Measurements from ENCODE around the gene MB.

Gene MB

DNA sequence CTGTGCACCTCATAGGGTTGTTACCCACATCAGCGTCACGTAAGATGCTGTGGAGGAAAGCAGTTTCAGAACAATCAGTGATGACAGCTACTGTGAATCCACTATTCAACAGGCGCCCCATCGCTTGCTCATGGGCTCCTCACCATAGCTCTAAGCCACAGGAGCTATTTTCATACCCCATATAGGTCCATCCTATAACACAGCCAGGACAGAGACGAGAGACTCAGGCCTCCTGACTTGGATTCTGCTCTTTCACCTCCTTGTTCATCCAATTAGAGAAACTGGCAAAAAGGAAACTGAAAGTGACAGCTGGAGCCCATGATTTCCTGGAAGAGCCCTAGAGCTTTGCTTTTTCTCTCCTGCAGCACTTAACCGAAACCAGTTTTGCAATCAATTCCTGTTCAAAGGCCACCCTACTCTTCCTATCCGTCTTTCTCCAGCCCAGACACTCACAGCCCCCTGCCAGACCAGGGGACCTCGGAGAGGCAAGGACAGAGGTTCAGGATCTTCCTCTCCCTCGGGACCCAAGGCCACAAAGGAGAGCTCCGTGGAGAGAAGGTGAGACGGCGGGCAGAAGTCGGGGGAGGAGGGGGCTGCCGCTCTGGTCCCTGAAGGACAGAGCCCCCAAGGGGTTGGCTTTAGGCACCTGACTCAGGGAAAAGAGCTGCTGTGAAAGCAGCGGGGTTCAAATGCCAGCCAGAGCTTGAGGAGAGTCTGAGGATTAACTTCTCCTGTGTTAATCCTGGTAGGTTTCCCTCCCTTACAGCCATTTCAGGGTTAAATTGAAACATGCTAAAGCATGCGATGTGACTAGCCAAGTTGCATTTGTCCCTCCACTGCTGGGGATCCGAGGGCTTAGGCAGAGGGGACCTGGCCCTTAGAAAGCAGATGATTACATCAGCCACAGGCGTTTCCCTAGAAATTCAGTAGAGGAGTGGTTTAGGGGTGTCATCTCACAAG, 31.2 kb upstream of the MB start, which contains the start of gene APOL6:
Gene APOL6, plus strand, starts transcription at position 381 of the 960 bp plus-strand sequence. CDS start 7,980 bp downstream, outside the sequence.
- peak; percentile 71 for ATAC-seq
- TF ChIP-seq ZFP3 (CRISPR knock-in tag; IDR thresholded peaks at IDR 0.05) (no peak), SNAI2 (CRISPR knock-in tag; IDR thresholded peaks at IDR 0.05) (no peak), ZC3H10 (CRISPR knock-in tag; IDR thresholded peaks at IDR 0.05) (no peak), PPARA (CRISPR knock-in tag; IDR thresholded peaks at IDR 0.05; ENCODE audit: borderline replicate concordance) (no peak), TOX (CRISPR knock-in tag; IDR thresholded peaks at IDR 0.05; ENCODE audit: borderline replicate concordance) (no peak)
- TF ChIP-seq, protein P1, sequence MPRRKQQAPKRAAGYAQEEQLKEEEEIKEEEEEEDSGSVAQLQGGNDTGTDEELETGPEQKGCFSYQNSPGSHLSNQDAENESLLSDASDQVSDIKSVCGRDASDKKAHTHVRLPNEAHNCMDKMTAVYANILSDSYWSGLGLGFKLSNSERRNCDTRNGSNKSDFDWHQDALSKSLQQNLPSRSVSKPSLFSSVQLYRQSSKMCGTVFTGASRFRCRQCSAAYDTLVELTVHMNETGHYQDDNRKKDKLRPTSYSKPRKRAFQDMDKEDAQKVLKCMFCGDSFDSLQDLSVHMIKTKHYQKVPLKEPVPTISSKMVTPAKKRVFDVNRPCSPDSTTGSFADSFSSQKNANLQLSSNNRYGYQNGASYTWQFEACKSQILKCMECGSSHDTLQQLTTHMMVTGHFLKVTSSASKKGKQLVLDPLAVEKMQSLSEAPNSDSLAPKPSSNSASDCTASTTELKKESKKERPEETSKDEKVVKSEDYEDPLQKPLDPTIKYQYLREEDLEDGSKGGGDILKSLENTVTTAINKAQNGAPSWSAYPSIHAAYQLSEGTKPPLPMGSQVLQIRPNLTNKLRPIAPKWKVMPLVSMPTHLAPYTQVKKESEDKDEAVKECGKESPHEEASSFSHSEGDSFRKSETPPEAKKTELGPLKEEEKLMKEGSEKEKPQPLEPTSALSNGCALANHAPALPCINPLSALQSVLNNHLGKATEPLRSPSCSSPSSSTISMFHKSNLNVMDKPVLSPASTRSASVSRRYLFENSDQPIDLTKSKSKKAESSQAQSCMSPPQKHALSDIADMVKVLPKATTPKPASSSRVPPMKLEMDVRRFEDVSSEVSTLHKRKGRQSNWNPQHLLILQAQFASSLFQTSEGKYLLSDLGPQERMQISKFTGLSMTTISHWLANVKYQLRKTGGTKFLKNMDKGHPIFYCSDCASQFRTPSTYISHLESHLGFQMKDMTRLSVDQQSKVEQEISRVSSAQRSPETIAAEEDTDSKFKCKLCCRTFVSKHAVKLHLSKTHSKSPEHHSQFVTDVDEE (CRISPR knock-in tag; IDR thresholded peaks at IDR 0.05) = no peak
- TF ChIP-seq, protein P2, sequence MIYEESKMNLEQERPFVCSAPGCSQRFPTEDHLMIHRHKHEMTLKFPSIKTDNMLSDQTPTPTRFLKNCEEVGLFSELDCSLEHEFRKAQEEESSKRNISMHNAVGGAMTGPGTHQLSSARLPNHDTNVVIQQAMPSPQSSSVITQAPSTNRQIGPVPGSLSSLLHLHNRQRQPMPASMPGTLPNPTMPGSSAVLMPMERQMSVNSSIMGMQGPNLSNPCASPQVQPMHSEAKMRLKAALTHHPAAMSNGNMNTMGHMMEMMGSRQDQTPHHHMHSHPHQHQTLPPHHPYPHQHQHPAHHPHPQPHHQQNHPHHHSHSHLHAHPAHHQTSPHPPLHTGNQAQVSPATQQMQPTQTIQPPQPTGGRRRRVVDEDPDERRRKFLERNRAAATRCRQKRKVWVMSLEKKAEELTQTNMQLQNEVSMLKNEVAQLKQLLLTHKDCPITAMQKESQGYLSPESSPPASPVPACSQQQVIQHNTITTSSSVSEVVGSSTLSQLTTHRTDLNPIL (CRISPR knock-in tag; IDR thresholded peaks at IDR 0.05; ENCODE audit: low read depth) = no peak

DNA sequence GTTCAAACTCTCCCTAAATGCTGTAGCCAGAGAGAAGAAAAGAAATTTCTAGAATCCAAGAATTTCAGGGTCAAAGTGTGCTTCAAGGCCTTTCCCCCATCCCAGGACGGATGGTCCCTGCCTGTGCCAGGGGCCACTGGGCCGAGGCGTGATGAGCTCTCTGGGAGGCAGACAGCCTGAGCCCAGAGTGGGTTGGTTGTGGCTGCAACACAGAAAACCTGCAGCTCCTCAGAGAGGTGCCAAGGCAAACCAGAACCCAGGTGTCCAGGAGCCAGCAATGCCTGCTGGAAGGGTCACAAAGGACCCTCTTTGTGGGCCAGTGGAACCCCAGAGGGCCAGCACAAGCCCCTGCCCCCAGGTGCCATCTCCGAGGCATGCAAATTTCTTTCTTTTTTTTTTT, 28.5 kb upstream of the MB start:
- no peak for ATAC-seq
- no peak for TF ChIP-seq ZNF8 (CRISPR knock-in tag; IDR thresholded peaks at IDR 0.05)
- no peak for TF ChIP-seq ISL1 (CRISPR knock-in tag; IDR thresholded peaks at IDR 0.05)
- TF ChIP-seq PPARA (CRISPR knock-in tag; IDR thresholded peaks at IDR 0.05; ENCODE audit: borderline replicate concordance) = no peak
- TF ChIP-seq SNAI2 (CRISPR knock-in tag; IDR thresholded peaks at IDR 0.05) = no peak
- TF ChIP-seq TCF4 (CRISPR knock-in tag; IDR thresholded peaks at IDR 0.05; ENCODE audit: borderline replicate concordance) = no peak
- TF ChIP-seq TOX (CRISPR knock-in tag; IDR thresholded peaks at IDR 0.05; ENCODE audit: borderline replicate concordance) = no peak
- no peak for TF ChIP-seq ZC3H10 (CRISPR knock-in tag; IDR thresholded peaks at IDR 0.05)
- TF ChIP-seq ARNTL (CRISPR knock-in tag; IDR thresholded peaks at IDR 0.05; ENCODE audit: borderline replicate concordance, low read depth) = no peak
- no peak for TF ChIP-seq OSR1 (CRISPR knock-in tag; IDR thresholded peaks at IDR 0.05)
- no peak for TF ChIP-seq ZNF565 (CRISPR knock-in tag; conservative IDR thresholded peaks at IDR 0.05; ENCODE audit: low read depth)
- TF ChIP-seq, protein P3, sequence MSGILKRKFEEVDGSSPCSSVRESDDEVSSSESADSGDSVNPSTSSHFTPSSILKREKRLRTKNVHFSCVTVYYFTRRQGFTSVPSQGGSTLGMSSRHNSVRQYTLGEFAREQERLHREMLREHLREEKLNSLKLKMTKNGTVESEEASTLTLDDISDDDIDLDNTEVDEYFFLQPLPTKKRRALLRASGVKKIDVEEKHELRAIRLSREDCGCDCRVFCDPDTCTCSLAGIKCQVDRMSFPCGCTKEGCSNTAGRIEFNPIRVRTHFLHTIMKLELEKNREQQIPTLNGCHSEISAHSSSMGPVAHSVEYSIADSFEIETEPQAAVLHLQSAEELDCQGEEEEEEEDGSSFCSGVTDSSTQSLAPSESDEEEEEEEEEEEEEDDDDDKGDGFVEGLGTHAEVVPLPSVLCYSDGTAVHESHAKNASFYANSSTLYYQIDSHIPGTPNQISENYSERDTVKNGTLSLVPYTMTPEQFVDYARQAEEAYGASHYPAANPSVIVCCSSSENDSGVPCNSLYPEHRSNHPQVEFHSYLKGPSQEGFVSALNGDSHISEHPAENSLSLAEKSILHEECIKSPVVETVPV (CRISPR knock-in tag; IDR thresholded peaks at IDR 0.05) = no peak
- no peak for TF ChIP-seq CSDC2 (CRISPR knock-in tag; IDR thresholded peaks at IDR 0.05)
- TF ChIP-seq, protein P1 (CRISPR knock-in tag; IDR thresholded peaks at IDR 0.05) = no peak

DNA sequence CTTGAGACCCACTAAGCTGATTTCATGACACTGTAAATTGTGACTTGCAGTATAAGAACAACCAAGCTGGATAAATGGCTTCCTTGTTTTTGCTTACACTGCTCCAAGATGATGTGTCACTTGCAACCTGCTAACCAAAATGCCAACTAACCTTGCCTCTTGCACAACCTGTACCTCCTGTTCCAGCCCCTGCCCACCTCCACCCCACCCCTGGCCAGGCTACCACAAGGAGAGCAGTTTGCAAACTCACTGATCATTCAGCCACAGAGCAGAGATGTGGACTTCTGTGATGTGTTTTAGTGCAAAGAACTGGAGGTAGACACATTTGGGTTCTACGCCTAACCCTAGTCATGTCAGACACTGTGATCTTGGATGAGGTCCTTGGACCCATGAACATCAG, 26.9 kb upstream of the MB start:
- no peak for ATAC-seq

More for the DNA sequence above, 26.9 kb upstream of the MB start:
- TF ChIP-seq, protein P1 (CRISPR knock-in tag; IDR thresholded peaks at IDR 0.05) = no peak
- no peak for TF ChIP-seq BACH2 (CRISPR knock-in tag; IDR thresholded peaks at IDR 0.05; ENCODE audit: borderline replicate concordance)
- TF ChIP-seq, protein P3 (CRISPR knock-in tag; IDR thresholded peaks at IDR 0.05) = no peak
- TF ChIP-seq ZFP30 (CRISPR knock-in tag; IDR thresholded peaks at IDR 0.05) = no peak
- TF ChIP-seq GLIS3 (CRISPR knock-in tag; IDR thresholded peaks at IDR 0.05) = no peak
- TF ChIP-seq, protein P2 (CRISPR knock-in tag; IDR thresholded peaks at IDR 0.05; ENCODE audit: low read depth) = no peak

Data from SK-N-SH treated with all-trans-retinoic acid at 6 μM for 48 hours (cell line).